HG03460 (cell line): Measurements from ENCODE around the gene MXRA8.

ENCODE experiments used
- ATAC-seq: cut with Tn5 transposase; IDR thresholded peaks from one replicate; pipeline ENCODE4 v1.9.1; 2021; ENCODE audit not compliant: unreplicated experiment

MXRA8 gene

GRCh38 chr1:1351511-1352427, 6.6 kb downstream of the MXRA8 start:
- no peak for ATAC-seq

- ATAC-seq, result peak; percentile 57
Observed at GRCh38 chr1:1349256-1350012, 8.9 kb downstream of the MXRA8 start, which contains the start of gene DVL1. Gene DVL1, minus strand, starts transcription at chr1:1349418. Its CDS starts 353 bp downstream, at chr1:1349065.

GRCh38 chr1:1348420-1349255, 9.7 kb downstream of the MXRA8 start:
- peak; percentile 30 for ATAC-seq

GRCh38 chr1:1347663-1348419, 10.5 kb downstream of the MXRA8 start:
- no peak for ATAC-seq

GRCh38 chr1:1347026-1347595, 11.2 kb downstream of the MXRA8 start:
- no peak for ATAC-seq

- no peak for ATAC-seq
Observed at GRCh38 chr1:1346501-1346890, 11.9 kb downstream of the MXRA8 start.

DNA sequence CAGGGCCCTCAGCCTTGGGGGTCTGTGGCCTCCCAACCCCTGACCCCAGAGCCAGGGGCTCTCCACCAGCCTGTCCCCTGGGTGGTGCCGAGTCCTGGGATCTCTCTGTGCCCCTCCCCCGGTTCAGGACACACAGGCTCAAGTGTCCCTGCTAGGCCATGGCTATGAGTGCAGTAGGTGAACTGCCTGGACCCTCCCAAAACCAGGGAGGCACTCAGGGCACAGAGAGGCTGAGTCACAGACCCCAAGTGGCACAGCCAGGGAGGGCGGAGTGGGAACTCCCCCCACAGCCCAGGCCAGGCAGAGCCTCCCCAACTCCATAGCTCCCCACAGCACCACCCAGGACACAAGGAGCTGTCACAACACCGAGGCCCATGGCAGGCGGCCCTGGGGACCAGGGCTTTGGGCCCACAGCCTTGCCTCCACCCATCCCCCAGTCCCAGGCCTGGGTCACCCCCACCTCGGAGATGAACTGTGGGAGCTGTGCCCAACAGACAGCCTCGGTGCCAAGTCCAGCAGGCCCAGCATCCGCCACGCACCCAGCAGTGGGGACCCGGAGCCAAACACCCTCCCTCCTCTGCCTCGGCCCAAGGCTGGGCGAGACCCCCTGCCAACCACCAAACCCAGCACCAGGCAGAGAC, 12.4 kb downstream of the MXRA8 start:
- no peak for ATAC-seq

DNA sequence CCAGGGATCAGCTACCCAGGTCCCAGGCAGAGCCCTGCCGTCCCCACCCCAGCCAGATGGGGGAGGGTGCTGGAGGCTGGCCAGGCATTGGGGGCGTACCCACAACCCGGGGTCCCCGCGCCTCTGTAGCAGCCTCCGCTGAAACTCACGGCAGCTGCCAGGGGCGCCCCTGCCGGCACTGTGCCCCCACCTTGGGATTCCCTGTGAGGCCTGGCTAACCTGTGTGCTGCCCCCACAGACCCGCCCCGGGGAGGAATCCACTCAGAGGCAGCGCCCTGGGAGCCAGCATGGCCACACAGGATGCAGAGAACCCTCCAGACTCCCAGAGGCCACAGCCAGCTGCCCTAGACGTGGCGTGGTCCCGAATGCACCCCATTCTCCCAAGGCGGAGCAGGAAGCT, 13.0 kb downstream of the MXRA8 start:
- no peak for ATAC-seq

- no peak for ATAC-seq
Observed at GRCh38 chr1:1344655-1345361, 13.5 kb downstream of the MXRA8 start.

- ATAC-seq, result no peak
Observed at GRCh38 chr1:1343811-1344421, 14.4 kb downstream of the MXRA8 start.

DNA sequence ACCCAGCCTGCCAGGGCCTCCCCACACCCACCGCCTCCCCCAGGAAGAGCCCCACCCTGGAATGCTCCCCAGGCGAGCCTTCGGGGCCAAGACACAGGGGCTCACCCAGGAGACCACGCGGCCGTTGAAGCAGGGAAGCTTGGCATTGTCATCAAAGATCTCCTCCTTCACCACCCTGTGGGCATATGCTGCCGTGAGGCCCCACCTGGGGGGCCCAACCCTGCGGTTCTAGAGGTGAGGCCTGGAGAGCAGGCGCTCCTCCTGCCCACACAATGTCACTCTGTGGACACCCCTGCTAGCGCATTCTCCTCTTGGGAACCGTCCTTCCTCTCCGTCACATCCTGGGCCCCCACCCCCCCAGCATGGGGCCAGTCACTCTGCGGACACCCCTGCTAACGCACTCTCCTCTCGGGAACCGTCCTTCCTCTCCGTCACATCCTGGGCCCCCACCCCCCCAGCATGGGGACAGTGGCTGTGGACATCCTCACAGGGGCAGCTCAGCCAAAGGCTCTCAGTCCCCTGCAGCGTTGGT, 15.7 kb downstream of the MXRA8 start:
- ATAC-seq, result no peak

- ATAC-seq, result no peak
Observed at GRCh38 chr1:1342061-1342562, 16.2 kb downstream of the MXRA8 start.

- no peak for ATAC-seq
Observed at GRCh38 chr1:1341549-1342021, 16.8 kb downstream of the MXRA8 start.

GRCh38 chr1:1340791-1341548, 17.4 kb downstream of the MXRA8 start:
- no peak for ATAC-seq

DNA sequence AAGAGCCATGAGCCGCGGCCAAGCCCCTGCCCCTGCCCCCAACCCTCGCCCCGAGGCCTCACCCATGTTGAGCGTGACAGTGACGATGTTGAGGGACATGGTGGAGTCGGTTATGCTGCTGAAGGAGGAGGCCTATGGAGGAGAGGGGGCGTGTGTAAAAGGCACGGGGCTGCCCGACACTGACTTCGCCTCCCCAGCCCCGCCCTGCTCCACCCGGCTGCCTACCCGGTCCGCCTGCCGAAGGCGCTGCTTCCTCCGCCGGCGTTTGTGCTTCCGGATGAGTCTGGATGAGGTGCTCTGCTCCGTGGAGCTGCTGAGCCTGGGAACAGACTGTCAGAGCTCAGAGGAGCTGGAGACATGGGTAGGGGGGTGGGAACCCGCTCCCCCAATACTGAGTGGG, 18.2 kb downstream of the MXRA8 start:
- ATAC-seq, result no peak

- no peak for ATAC-seq
Observed at GRCh38 chr1:1338278-1338677, 20.1 kb downstream of the MXRA8 start.

DNA sequence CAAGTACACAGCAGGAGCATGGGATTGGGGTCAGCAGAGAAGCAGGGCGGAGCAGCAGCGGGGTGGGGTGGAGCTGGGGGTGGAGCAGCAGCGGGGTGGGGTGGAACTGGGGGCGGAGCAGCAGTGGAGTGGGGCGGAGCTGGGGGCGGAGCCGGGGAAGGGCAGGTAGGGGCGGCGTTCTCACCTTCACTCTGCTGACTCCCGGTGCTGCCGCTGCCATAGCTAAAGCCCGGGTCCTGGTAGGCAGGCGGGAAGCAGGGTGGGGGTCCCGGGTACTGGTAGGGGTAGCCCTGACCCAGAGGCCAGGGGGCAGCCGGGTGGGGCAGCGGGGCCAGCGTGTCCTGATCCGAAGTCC, 20.6 kb downstream of the MXRA8 start:
- no peak for ATAC-seq
